GM18951 (cell line): Measurements from ENCODE around the gene ELL2.

Experiments used
- POLR2A ChIP-seq: IDR thresholded peaks from 4 replicates; pipeline ENCODE4 v1.6.1; 2011; ENCODE audit warnings: mild to moderate bottlenecking; ENCODE audit not compliant: insufficient read length, insufficient read depth; ENCODE audit errors: extremely low read depth
- in situ Hi-C: fragments of 300-500 bp; cut with MboI; formaldehyde crosslinking; loops from one replicate; pipeline ENCODE4 v1.12.0; 2022; ENCODE audit warnings: low sequenced_read_pairs, mixed read lengths, inconsistent platforms; ENCODE audit not compliant: unreplicated experiment

Gene ELL2

DNA sequence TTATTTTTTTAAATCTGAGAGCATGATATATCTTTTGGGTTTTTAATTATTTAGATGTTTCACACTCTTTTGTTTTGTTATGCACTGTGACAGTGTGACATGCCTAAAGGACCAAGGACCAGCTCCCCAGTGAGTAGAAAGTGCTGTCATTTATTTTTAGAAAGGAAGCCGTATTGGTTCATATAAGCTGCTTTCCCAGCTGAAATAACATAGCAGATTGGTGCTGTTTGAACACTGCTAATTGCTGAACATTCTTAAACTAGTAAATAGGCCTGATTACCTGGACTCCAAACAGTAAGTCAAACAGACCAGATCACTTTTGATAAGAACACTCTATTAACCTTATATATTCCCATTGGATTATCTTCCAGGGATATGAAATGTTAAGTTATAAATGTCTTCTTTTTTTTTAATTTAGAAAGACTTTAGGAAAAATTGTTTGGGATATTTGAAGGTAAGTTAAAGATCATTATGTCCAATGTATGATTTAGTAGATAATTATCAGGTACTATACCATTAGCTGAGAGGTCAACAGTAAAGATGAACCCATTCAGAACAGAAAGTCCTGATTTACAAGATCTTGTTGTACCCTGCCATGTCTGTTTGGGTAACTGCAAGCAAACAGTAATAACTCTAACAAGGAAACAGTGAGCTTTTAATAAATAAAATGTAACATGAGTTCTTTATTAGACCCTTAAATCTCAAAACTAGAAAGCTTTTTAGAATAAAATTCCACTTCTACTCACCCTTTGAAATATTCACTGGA is 27.8 kb upstream of the ELL2 start:
- in situ Hi-C loops, result no loop called here
- TF ChIP-seq POLR2A, result no peak

DNA sequence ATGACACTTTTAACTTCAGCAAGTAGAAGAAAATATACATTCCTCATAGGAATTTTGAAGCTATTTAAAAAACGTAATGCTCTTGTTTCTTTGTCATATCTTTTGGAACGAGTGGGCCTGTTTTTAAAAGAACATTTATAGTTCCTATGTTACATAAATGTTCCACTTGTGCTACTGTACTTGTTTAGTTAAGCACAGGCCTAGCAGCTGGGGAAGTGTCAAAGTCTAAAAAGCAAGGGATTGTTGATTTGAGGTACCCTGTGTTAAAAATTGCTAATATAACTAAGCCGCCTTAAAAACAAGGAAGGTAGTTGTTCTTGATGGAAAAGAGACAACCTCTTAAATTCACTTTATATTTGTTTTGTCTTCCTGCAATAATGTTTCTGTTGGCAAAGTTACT is 27.2 kb upstream of the ELL2 start:
- in situ Hi-C loops, result no loop called here
- TF ChIP-seq POLR2A, result no peak

DNA sequence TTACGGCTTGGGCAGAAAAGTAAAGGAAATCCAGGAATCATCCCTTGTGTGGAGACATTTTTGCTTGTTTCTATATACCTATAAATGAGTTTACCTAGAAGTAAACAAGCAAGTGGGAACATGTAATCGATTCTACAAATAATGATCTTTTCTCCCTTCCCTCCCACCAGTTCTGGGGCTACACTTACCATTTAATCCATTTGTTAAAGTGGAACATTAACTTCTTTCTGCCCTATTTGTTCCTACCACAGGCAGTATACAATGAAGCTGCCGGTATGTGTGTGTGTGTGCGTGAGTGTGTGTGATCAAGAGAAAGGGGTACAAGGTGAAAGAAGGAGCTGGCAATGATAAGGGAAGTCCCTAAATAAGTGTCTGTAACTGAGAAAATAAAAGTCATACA is 26.4 kb upstream of the ELL2 start:
- in situ Hi-C loops, result no loop called here
- TF ChIP-seq POLR2A, result no peak

GRCh38 chr5:95986937-95987520 is 25.4 kb upstream of the ELL2 start:
- in situ Hi-C loops, result no loop called here
- TF ChIP-seq POLR2A, result no peak

DNA sequence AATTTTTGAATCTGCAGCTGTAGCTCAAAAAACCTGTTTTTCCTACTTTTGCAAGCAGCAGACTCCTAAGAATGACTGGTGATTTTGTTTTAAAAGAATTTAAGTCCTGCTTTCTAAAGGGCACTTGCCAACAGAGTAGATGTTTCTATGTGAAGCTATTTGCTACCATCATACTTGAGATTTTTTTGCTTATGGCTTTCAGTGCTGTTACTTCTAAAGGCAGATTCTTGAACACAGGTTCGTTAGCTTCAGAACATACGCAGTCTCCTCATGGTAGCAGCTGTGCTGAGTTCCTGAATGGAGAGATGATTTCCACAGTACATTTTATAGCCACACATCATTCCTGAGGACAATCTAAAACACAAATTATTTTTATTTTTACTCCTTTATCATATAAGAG is 24.4 kb upstream of the ELL2 start:
- no peak for TF ChIP-seq POLR2A
- in situ Hi-C loops, result no loop called here

DNA sequence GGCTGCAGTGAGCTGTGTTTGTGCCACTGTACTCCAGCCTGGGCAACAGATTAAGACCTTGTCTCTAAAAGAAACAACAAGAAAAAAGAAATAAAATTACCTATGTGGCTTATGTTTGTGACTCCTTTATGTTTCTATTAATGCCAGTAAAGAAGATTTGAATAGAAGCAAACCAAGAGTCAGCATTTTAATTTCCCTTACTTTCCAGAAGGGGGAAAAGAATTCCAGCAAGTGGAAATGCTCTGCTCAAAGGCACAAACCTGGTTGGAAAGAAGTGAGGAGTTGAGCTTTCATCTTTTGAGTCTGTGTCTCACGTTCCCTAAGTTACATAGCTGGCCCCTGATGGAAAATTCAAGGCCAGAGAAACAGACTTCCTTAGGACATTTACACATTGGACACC is 23.6 kb upstream of the ELL2 start:
- no peak for TF ChIP-seq POLR2A
- in situ Hi-C loops, result no loop called here

GRCh38 chr5:95984287-95984938 is 22.8 kb upstream of the ELL2 start:
- no peak for TF ChIP-seq POLR2A
- in situ Hi-C loops, result no loop called here

DNA sequence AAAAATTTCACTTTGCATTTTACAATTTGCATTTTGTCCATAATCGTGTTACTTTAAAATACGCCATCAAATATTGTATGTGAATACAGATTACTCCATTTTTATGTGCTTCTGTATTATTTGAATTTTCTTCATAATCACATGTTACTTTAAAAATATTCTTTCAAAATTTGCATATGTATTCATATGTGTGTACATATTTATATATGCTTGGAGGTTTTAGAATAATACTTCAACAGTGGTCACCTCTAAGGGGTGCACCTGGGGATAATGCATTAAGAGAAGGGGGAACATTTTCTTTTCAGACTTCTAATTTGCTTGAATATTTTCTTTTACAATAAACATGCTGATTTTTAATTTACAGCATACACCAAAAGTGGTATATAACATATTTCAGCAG is 21.9 kb upstream of the ELL2 start:
- TF ChIP-seq POLR2A, result no peak
- in situ Hi-C loops, result no loop called here

GRCh38 chr5:95983080-95983479 is 21.4 kb upstream of the ELL2 start:
- in situ Hi-C loops, result no loop called here

GRCh38 chr5:95976606-95977005 is 15.0 kb upstream of the ELL2 start:
- TF ChIP-seq POLR2A, result no peak
- in situ Hi-C loops, result no loop called here

More at GRCh38 chr5:95983080-95983479, 21.4 kb upstream of the ELL2 start:
- no peak for TF ChIP-seq POLR2A

- in situ Hi-C loops, result no loop called here
- TF ChIP-seq POLR2A, result no peak
Measured at GRCh38 chr5:95975703-95976102, 14.1 kb upstream of the ELL2 start.

DNA sequence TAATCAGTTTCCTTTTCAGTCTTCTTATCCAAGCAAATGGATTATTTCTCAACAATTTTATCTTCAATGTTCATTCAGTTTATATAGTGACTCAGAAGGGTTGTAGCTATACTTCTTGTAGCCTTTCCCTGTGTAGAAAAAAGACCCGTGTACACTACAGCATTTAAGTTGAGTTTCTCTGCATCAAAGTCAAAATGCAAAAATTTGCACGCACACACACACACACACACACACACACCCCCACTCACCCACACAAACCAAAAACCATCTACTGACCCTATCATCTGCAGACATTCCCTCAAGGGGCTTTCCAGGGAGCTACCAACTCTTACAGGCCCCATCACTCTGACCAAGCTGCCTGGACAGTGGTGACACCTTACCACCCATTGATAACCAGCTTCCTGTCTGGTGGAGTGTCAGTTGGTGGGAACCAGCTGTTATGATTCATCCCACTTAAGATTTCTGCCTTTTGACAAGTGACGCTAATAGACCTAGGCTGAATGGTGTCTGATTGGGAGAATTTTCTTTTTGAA is 12.2 kb upstream of the ELL2 start:
- in situ Hi-C loops, result no loop called here

GRCh38 chr5:95972196-95972595 is 10.5 kb upstream of the ELL2 start:
- in situ Hi-C loops, result no loop called here

More for the DNA sequence above, 12.2 kb upstream of the ELL2 start:
- no peak for TF ChIP-seq POLR2A

GRCh38 chr5:95970359-95970704 is 8.7 kb upstream of the ELL2 start:
- in situ Hi-C loops, result no loop called here
- TF ChIP-seq POLR2A, result no peak

More at GRCh38 chr5:95972196-95972595, 10.5 kb upstream of the ELL2 start:
- TF ChIP-seq POLR2A, result no peak
